DOHH2 (cell line): ENCODE results near the gene LRP11.

ENCODE experiments used
- EZH2phosphoT487 ChIP-seq: fragments of 200-600 bp; sonication (generic); IDR thresholded peaks from 2 replicates; pipeline ENCODE4 v1.6.1; 2017; ENCODE audit warnings: borderline replicate concordance, mild to moderate bottlenecking, antibody characterized with exemption, low read length, moderate library complexity, mixed read lengths
- TF ChIP-seq, protein P1 (sequence below): fragments of 200-600 bp; sonication (generic); IDR thresholded peaks from one replicate; pipeline ENCODE4 v1.5.1; 2014; ENCODE audit warnings: antibody characterized with exemption, mild to moderate bottlenecking, low read depth, low read length; ENCODE audit not compliant: poor library complexity, severe bottlenecking

DNA sequence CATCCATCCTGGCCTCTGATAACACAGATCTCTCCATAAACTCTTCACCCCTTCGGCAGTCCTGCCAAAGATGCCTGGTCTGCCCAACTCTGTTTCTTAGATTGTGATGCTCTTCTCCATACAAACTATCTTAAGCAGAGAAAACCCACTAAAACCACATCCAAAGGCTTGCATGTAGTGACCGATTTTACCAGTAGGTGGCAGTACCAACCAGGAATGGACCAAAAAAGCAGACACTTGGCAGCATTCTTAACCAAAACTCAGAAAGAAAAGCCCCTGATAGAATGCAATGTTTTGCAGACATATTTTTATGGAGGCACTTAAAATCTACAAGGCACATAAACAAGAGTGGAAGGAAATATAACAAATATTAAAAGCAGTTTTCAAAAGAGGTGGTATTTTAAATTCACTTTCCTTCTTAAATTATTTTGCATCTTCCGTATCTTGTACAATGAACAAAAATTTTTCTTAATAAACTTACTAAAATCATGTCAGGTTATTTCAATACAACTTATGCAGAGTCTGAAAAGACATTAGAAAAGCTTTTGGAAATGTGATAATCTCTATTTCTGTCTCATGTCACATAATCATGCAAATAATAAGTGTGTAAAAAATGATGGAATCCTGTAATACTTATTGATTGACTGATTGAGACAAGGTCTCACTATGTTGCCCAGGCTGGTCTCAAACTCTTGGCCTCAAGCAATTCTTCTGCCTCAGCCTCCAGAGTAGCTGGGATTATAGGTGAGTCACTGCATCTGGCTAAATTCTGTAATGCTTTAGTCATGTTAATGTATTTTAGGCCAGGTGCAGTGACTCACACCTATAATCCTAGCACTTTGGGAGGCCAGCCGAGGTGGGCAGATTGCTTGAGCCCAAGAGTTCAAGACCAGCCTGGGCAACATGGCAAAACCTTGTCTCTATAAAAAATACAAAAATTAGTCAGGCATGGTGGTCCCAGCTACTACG lies 29.4 kb downstream of the LRP11 start:
- TF ChIP-seq, protein P1, sequence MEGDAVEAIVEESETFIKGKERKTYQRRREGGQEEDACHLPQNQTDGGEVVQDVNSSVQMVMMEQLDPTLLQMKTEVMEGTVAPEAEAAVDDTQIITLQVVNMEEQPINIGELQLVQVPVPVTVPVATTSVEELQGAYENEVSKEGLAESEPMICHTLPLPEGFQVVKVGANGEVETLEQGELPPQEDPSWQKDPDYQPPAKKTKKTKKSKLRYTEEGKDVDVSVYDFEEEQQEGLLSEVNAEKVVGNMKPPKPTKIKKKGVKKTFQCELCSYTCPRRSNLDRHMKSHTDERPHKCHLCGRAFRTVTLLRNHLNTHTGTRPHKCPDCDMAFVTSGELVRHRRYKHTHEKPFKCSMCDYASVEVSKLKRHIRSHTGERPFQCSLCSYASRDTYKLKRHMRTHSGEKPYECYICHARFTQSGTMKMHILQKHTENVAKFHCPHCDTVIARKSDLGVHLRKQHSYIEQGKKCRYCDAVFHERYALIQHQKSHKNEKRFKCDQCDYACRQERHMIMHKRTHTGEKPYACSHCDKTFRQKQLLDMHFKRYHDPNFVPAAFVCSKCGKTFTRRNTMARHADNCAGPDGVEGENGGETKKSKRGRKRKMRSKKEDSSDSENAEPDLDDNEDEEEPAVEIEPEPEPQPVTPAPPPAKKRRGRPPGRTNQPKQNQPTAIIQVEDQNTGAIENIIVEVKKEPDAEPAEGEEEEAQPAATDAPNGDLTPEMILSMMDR, result peak; percentile 89
- TF ChIP-seq EZH2phosphoT487, result no peak
